ENCODE results near the gene KRTAP5-11.
A peak's percentile ranks its signal among the peaks of the same experiment; 100 is the strongest.
"Not testable (repeated sequence)": the region's sequence is repeated elsewhere in the genome, so short reads cannot be mapped to it uniquely, and the experiment has no call there.

Gene KRTAP5-11

DNA sequence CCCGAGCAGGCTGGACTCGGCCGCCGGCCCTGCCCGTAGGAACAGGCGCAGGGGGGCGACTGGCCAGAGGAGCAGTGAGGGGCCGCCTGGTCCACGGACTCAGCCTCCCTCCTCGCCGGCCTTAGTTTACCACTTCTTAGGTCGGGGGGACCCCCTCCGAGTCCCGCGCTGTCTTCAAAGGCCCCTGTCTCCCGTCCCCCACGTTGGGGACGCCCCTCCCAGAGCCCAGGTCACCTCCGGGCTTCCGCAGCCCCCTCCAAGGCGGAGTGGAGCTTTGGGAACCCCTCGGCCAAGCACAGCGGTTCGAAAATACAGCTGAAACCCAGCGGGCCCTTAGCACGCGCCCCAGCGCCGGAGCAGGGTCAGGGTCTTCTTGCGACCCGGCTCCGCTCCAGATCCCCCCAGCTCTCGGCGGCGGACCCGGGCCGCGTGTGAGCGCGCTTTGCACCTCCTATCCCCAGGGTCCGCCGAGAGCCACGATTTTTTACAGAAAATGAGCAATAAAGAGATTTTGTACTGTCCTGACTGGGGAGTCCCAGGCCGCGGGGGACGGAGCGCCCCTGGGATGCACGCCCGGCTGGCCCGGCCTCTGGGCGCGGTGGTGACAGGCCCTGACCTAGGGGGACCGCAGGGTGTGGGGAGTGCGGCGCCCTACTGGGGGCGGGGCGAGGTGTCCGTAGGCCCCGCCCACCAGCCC lies 25.0 kb upstream of the KRTAP5-11 start:
- not testable (repeated sequence) for H3K27me3 ChIP-seq (ENCODE audit: insufficient read depth, low read length, poor library complexity); H3K4me1 ChIP-seq (ENCODE audit: control insufficient read depth, low read depth, low read length); H2BK5ac ChIP-seq (ENCODE audit: low read length)

DNA sequence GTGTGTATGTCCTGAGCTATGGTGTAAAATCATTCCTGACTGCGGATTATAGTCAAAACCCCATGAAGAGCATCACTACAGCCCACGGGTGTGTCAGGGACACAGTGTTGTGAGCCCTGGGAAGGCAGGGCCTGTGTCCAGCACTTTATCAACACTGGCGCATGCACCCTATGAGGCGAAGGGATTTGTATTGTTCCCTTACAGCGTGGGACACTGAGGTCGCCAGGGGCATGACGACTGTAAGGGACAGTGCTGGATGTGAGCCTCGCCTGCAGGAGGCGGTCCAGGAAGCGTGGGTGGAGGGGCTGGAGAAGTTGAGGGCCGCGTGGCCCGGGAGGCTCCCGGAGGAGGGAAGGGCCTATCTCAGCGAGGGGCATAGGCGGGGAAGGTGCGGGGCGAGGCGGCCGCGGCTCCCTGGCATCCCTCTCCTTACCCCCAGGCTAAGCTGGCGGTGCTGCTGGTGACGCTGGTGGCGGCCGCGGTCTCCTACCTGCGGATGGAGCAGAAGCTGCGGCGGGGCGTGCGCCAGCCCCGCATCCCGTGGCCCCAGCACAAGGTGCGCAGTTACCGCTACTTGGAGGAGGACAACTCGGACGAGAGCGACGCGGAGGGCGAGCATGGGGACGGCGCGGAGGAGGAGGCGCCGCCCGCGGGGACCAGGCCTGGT lies 24.3 kb upstream of the KRTAP5-11 start:
- H3K56ac ChIP-seq (ENCODE audit: low read length), result peak overlapping the region; percentile 92
- H4K5ac ChIP-seq (ENCODE audit: low read length); H3K23ac ChIP-seq (ENCODE audit: low read length); H3K4me1 ChIP-seq (ENCODE audit: control insufficient read depth, low read depth, low read length); H2BK15ac ChIP-seq (replicated peaks; ENCODE audit: low read depth); H3K79me2 ChIP-seq (ENCODE audit: control insufficient read depth, insufficient read depth, low read length); H4K8ac ChIP-seq (ENCODE audit: low read depth, low read length); H2AK5ac ChIP-seq (ENCODE audit: low read length); H2BK5ac ChIP-seq (ENCODE audit: low read length); H2BK120ac ChIP-seq (ENCODE audit: low read depth, low read length); H3K79me1 ChIP-seq (ENCODE audit: low read length); H3K27me3 ChIP-seq (ENCODE audit: insufficient read depth, low read length, poor library complexity); H3K36me3 ChIP-seq (ENCODE audit: control insufficient read depth, insufficient read depth, low read length); H3K27ac ChIP-seq (ENCODE audit: low read depth, low read length): not testable (repeated sequence)
- H3K4me3 ChIP-seq (ENCODE audit: low read length), result peak overlapping the region; percentile 43
- DNase-seq, result peak; percentile 58
- H3K4ac ChIP-seq (ENCODE audit: low read depth, low read length), result peak overlapping the region; percentile 90
- H3K4me2 ChIP-seq (ENCODE audit: low read length), result peak overlapping the region; percentile 57
- peak overlapping the region; percentile 85 for H3K9ac ChIP-seq (ENCODE audit: low read length)
- peak overlapping the region; percentile 95 for H3K18ac ChIP-seq (ENCODE audit: low read length)
- no CpG with 5 or more reads among the region's 48 CpGs for WGBS (ENCODE audit: extremely low coverage, insufficient coverage, low lambda C conversion rate)

More for the DNA sequence above, 25.0 kb upstream of the KRTAP5-11 start:
- not testable (repeated sequence) for H4K5ac ChIP-seq (ENCODE audit: low read length); H4K8ac ChIP-seq (ENCODE audit: low read depth, low read length); H3K23ac ChIP-seq (ENCODE audit: low read length); H2BK15ac ChIP-seq (replicated peaks; ENCODE audit: low read depth); H2AK5ac ChIP-seq (ENCODE audit: low read length); H3K27ac ChIP-seq (ENCODE audit: low read depth, low read length); H2BK120ac ChIP-seq (ENCODE audit: low read depth, low read length); H3K79me1 ChIP-seq (ENCODE audit: low read length); H3K36me3 ChIP-seq (ENCODE audit: control insufficient read depth, insufficient read depth, low read length); H3K79me2 ChIP-seq (ENCODE audit: control insufficient read depth, insufficient read depth, low read length)
- Histone ChIP-seq H3K56ac (ENCODE audit: low read length) (peak overlapping the region; percentile 92), H3K18ac (ENCODE audit: low read length) (peak overlapping the region; percentile 95), H3K4ac (ENCODE audit: low read depth, low read length) (peak overlapping the region; percentile 90), H3K4me3 (ENCODE audit: low read length) (peak overlapping the region; percentile 43), H3K9ac (ENCODE audit: low read length) (peak overlapping the region; percentile 85), H3K4me2 (ENCODE audit: low read length) (peak overlapping the region; percentile 57)
- WGBS (ENCODE audit: extremely low coverage, insufficient coverage, low lambda C conversion rate), result no CpG with 5 or more reads among the region's 59 CpGs
- DNase-seq, result peak; percentile 13

DNA sequence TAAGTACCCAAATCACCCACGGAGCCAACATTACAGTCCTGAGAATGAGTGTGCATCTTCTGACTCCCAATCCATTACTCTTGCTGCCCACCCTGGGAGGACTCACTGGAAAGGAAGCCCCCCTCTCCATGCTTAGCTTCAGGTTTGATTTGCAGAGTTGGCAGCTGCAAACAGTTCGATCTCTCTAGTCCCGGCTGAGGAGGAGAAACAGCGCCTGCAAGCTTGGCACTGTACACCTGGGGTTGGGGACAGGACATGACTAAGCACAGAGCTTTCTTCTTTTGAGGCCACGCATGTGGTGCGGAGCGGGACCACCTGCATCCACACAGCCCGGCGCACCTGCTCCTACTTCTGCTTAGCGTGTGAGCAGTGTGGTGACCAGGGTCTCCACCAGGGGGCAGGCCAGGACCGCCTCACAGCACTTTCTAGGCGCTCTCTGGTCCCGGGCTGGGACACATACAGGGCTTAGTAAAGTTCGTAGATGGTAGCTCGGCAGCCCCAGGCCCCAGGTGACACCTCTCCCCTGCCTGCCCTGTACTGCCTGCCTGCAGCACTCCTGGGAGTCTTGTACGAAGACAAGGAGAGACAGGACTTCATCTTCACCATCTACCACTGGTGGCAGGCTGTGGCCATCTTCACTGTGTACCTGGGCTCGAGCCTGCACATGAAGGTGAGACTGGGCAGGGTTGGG lies 22.3 kb upstream of the KRTAP5-11 start:
- not testable (repeated sequence) for H4K8ac ChIP-seq (ENCODE audit: low read depth, low read length); H3K4me1 ChIP-seq (ENCODE audit: control insufficient read depth, low read depth, low read length); H3K79me1 ChIP-seq (ENCODE audit: low read length); H3K36me3 ChIP-seq (ENCODE audit: control insufficient read depth, insufficient read depth, low read length); H4K5ac ChIP-seq (ENCODE audit: low read length); H3K23ac ChIP-seq (ENCODE audit: low read length); H3K27ac ChIP-seq (ENCODE audit: low read depth, low read length); H3K4ac ChIP-seq (ENCODE audit: low read depth, low read length); H2BK120ac ChIP-seq (ENCODE audit: low read depth, low read length); H3K27me3 ChIP-seq (ENCODE audit: insufficient read depth, low read length, poor library complexity); H3K4me3 ChIP-seq (ENCODE audit: low read length); H2BK5ac ChIP-seq (ENCODE audit: low read length); H2AK5ac ChIP-seq (ENCODE audit: low read length); H3K79me2 ChIP-seq (ENCODE audit: control insufficient read depth, insufficient read depth, low read length); H3K4me2 ChIP-seq (ENCODE audit: low read length); H3K18ac ChIP-seq (ENCODE audit: low read length); H2BK15ac ChIP-seq (replicated peaks; ENCODE audit: low read depth)
- Histone ChIP-seq H3K56ac (ENCODE audit: low read length) (peak overlapping the region; percentile 56), H3K9ac (ENCODE audit: low read length) (peak overlapping the region; percentile 40)
- peak; percentile 51 for DNase-seq
- no CpG with 5 or more reads among the region's 17 CpGs for WGBS (ENCODE audit: extremely low coverage, insufficient coverage, low lambda C conversion rate)

DNA sequence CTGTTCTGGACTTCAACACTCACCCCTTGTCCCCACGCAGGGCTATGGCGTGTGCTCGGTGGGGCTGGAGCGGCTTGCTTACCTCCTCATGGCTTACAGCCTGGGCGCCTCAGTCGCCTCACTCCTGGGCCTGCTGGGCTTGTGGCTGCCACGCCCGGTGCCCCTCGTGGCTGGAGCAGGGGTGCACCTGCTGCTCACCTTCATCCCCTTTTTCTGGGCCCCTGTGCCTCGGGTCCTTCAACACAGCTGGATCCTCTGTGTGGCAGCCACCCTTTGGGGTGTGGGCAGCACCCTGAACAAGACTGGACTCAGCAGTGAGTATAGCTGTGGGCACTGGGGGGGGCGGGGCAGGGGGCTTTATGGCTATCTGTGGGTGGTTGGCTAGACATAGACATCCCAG lies 20.5 kb upstream of the KRTAP5-11 start:
- H3K27me3 ChIP-seq (ENCODE audit: insufficient read depth, low read length, poor library complexity); H3K23ac ChIP-seq (ENCODE audit: low read length); H3K56ac ChIP-seq (ENCODE audit: low read length); H4K8ac ChIP-seq (ENCODE audit: low read depth, low read length); H3K79me2 ChIP-seq (ENCODE audit: control insufficient read depth, insufficient read depth, low read length); H3K9ac ChIP-seq (ENCODE audit: low read length); H3K4ac ChIP-seq (ENCODE audit: low read depth, low read length); H3K4me3 ChIP-seq (ENCODE audit: low read length); H2BK120ac ChIP-seq (ENCODE audit: low read depth, low read length); H2AK5ac ChIP-seq (ENCODE audit: low read length); H2BK5ac ChIP-seq (ENCODE audit: low read length); H3K27ac ChIP-seq (ENCODE audit: low read depth, low read length); H3K36me3 ChIP-seq (ENCODE audit: control insufficient read depth, insufficient read depth, low read length); H3K79me1 ChIP-seq (ENCODE audit: low read length); H3K4me1 ChIP-seq (ENCODE audit: control insufficient read depth, low read depth, low read length); H3K18ac ChIP-seq (ENCODE audit: low read length); H4K5ac ChIP-seq (ENCODE audit: low read length); H2BK15ac ChIP-seq (replicated peaks; ENCODE audit: low read depth); H3K4me2 ChIP-seq (ENCODE audit: low read length); DNase-seq: not testable (repeated sequence)
- WGBS (ENCODE audit: extremely low coverage, insufficient coverage, low lambda C conversion rate), result no CpG with 5 or more reads among the region's 11 CpGs

DNA sequence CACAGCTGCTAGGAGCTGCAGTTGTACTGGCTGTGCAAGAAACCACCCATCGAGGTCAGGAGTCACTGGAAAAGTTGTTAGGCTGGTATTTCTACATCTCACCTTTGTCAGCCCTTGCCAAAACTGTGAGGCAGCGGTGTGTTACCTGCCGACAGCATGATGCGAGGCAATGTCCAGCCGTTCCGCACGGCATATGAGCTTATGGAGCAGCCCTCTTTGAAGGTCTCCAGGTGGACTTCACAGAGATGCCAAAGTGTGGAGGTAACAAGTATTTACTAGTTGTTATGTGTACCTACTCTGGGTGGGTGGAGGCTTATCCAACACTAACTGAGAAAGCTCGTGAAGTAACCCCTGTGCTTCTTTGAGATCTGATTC lies 6.9 kb upstream of the KRTAP5-11 start:
- not testable (repeated sequence) for H3K4me1 ChIP-seq (ENCODE audit: control insufficient read depth, low read depth, low read length); H3K9ac ChIP-seq (ENCODE audit: low read length); H3K4me3 ChIP-seq (ENCODE audit: low read length); H2BK120ac ChIP-seq (ENCODE audit: low read depth, low read length); H3K27me3 ChIP-seq (ENCODE audit: insufficient read depth, low read length, poor library complexity); H3K4me2 ChIP-seq (ENCODE audit: low read length); H3K4ac ChIP-seq (ENCODE audit: low read depth, low read length); H3K79me2 ChIP-seq (ENCODE audit: control insufficient read depth, insufficient read depth, low read length); H2BK15ac ChIP-seq (replicated peaks; ENCODE audit: low read depth); DNase-seq; H3K18ac ChIP-seq (ENCODE audit: low read length); H4K5ac ChIP-seq (ENCODE audit: low read length); H2BK5ac ChIP-seq (ENCODE audit: low read length); H3K79me1 ChIP-seq (ENCODE audit: low read length); H2AK5ac ChIP-seq (ENCODE audit: low read length); H3K23ac ChIP-seq (ENCODE audit: low read length); H3K56ac ChIP-seq (ENCODE audit: low read length); H4K8ac ChIP-seq (ENCODE audit: low read depth, low read length); H3K27ac ChIP-seq (ENCODE audit: low read depth, low read length); H3K36me3 ChIP-seq (ENCODE audit: control insufficient read depth, insufficient read depth, low read length)
- WGBS (ENCODE audit: extremely low coverage, insufficient coverage, low lambda C conversion rate), result no CpG with 5 or more reads among the region's 8 CpGs
